Measurements from ENCODE around the gene GGACT. TPM values are rescaled to one million over a fixed set of nuclear protein-coding genes. Genes with fewer than 3 reads are reported as not detected.

The GGACT gene
- total RNA-seq, 1 experiment from 2014 or later: 2.5 TPM

- TF ChIP-seq, protein P1, sequence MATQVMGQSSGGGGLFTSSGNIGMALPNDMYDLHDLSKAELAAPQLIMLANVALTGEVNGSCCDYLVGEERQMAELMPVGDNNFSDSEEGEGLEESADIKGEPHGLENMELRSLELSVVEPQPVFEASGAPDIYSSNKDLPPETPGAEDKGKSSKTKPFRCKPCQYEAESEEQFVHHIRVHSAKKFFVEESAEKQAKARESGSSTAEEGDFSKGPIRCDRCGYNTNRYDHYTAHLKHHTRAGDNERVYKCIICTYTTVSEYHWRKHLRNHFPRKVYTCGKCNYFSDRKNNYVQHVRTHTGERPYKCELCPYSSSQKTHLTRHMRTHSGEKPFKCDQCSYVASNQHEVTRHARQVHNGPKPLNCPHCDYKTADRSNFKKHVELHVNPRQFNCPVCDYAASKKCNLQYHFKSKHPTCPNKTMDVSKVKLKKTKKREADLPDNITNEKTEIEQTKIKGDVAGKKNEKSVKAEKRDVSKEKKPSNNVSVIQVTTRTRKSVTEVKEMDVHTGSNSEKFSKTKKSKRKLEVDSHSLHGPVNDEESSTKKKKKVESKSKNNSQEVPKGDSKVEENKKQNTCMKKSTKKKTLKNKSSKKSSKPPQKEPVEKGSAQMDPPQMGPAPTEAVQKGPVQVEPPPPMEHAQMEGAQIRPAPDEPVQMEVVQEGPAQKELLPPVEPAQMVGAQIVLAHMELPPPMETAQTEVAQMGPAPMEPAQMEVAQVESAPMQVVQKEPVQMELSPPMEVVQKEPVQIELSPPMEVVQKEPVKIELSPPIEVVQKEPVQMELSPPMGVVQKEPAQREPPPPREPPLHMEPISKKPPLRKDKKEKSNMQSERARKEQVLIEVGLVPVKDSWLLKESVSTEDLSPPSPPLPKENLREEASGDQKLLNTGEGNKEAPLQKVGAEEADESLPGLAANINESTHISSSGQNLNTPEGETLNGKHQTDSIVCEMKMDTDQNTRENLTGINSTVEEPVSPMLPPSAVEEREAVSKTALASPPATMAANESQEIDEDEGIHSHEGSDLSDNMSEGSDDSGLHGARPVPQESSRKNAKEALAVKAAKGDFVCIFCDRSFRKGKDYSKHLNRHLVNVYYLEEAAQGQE (IDR thresholded peaks at IDR 0.05; ENCODE audit: insufficient read depth in 1 of 2, low read depth in 2 of 2, low read length in 1 of 2): no peak
- no peak for TF ChIP-seq SIN3A (IDR thresholded peaks at IDR 0.05; ENCODE audit: borderline replicate concordance, insufficient read depth, low read depth, low read length)
- TF ChIP-seq TCF7L2 (IDR thresholded peaks at IDR 0.05; ENCODE audit: low read depth, low read length): no peak
- no peak for TF ChIP-seq POLR2AphosphoS5 (IDR thresholded peaks at IDR 0.05; ENCODE audit: low read depth, low read length)
- TF ChIP-seq CTCF (IDR thresholded peaks at IDR 0.05): no peak
- Histone ChIP-seq H3K4me1 (ENCODE audit: control insufficient read depth, insufficient read depth, low read length) (no peaks in the 10 kb centered on the region), H3K4me3 (ENCODE audit: low read depth in 2 of 2, low read length in 2 of 2) (0 out of 4 replicates have a peak overlapping the region, but pooled peaks of 1 of the 2 experiments have one; percentile 20), H3K27me3 (ENCODE audit: control insufficient read depth, insufficient read depth, low read length) (no peaks in the 10 kb centered on the region), H3K27ac (ENCODE audit: low read length) (no peak overlapping the region), H3K36me3 (ENCODE audit: control insufficient read depth, insufficient read depth, low read length) (no peaks in the 10 kb centered on the region), H3K9me3 (ENCODE audit: control insufficient read depth, insufficient read depth, low read depth, low read length) (no peaks in the 10 kb centered on the region)
- intact Hi-C loops (cut with micrococcal nuclease; ENCODE audit: unreplicated experiment): no loop called here
- no TSS peak for BruUV-seq (replicated peaks)
- POLR2A ChIA-PET: no interaction called here
- ATAC-seq: no peak
- in situ Hi-C loops (cut with HindIII; ENCODE audit: low pct_unique_long_range_greater_than_20kb, low sequenced_read_pairs): no loop called here
- DNase-seq (ENCODE audit: low read depth, low spot score): no peak
- CTCF ChIA-PET: no interaction called here
These were observed 663 bp upstream of the GGACT start for GRCh38 chr13:100589178-100589725.

DNA sequence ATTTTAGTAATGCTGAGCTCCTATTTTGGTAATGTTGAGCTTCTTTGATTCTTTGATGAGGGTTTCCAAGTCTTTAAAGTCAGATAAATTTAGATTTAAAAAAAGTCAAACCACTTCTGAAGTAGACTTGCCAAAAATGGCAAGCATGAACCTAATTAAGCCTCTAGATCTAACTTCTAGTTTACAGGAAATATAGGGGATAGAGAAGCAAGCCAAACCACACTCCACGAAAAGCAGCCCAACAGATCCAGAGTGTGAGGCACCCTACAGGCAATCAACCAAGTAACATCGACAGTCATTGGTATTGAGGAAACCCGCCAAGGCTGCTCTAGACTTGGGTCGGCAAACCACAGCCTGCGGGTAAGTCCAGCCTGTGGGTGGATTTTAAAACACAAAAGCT is 3.7 kb downstream of the GGACT start:
- Histone ChIP-seq H3K4me3 (ENCODE audit: low read depth in 2 of 2, low read length in 2 of 2) (no peak overlapping the region), H3K36me3 (ENCODE audit: control insufficient read depth, insufficient read depth, low read length) (no peaks in the 10 kb centered on the region), H3K4me1 (ENCODE audit: control insufficient read depth, insufficient read depth, low read length) (no peaks in the 10 kb centered on the region), H3K9me3 (ENCODE audit: control insufficient read depth, insufficient read depth, low read depth, low read length) (no peaks in the 10 kb centered on the region), H3K27ac (ENCODE audit: low read length) (no peak overlapping the region), H3K27me3 (ENCODE audit: control insufficient read depth, insufficient read depth, low read length) (no peaks in the 10 kb centered on the region)
- POLR2A ChIA-PET: no interaction called here
- intact Hi-C loops (cut with micrococcal nuclease; ENCODE audit: unreplicated experiment) (no loop called here), in situ Hi-C loops (cut with HindIII; ENCODE audit: low pct_unique_long_range_greater_than_20kb, low sequenced_read_pairs) (no loop called here)
- CTCF ChIA-PET: no interaction called here
- ATAC-seq: no peak
- no peak for DNase-seq (ENCODE audit: low read depth, low spot score)
- BruUV-seq (replicated peaks): no TSS peak
- no peak for TF ChIP-seq POLR2AphosphoS5 (IDR thresholded peaks at IDR 0.05; ENCODE audit: low read depth, low read length)
- TF ChIP-seq TCF7L2 (IDR thresholded peaks at IDR 0.05; ENCODE audit: low read depth, low read length): no peak
- no peak for TF ChIP-seq SIN3A (IDR thresholded peaks at IDR 0.05; ENCODE audit: borderline replicate concordance, insufficient read depth, low read depth, low read length)
- no peak for TF ChIP-seq CTCF (IDR thresholded peaks at IDR 0.05)
- TF ChIP-seq, protein P1 (IDR thresholded peaks at IDR 0.05; ENCODE audit: insufficient read depth in 1 of 2, low read depth in 2 of 2, low read length in 1 of 2): no peak

All from Panc1 (cell line).